ENCODE results near the gene MT2A. TPM values are rescaled to one million over a fixed set of nuclear protein-coding genes. Genes with fewer than 3 reads are reported as not detected.

Gene MT2A
- total RNA-seq (2022; extraction: Qiagen RNA extraction), result 1,747 to 3,145 TPM (median 2,510 TPM) in 5 replicates

GRCh38 chr16:56608043-56608875 lies at the start of gene MT2A:
Gene MT2A (plus strand): TSS chr16:56608584. CDS start chr16:56608656, 72 bp downstream.

GRCh38 chr16:56564793-56565477 lies 43.4 kb upstream of the MT2A start, which contains the start of gene MT4:
Gene MT4 (plus strand): TSS chr16:56565073. CDS start chr16:56565129, 56 bp downstream.

DNA sequence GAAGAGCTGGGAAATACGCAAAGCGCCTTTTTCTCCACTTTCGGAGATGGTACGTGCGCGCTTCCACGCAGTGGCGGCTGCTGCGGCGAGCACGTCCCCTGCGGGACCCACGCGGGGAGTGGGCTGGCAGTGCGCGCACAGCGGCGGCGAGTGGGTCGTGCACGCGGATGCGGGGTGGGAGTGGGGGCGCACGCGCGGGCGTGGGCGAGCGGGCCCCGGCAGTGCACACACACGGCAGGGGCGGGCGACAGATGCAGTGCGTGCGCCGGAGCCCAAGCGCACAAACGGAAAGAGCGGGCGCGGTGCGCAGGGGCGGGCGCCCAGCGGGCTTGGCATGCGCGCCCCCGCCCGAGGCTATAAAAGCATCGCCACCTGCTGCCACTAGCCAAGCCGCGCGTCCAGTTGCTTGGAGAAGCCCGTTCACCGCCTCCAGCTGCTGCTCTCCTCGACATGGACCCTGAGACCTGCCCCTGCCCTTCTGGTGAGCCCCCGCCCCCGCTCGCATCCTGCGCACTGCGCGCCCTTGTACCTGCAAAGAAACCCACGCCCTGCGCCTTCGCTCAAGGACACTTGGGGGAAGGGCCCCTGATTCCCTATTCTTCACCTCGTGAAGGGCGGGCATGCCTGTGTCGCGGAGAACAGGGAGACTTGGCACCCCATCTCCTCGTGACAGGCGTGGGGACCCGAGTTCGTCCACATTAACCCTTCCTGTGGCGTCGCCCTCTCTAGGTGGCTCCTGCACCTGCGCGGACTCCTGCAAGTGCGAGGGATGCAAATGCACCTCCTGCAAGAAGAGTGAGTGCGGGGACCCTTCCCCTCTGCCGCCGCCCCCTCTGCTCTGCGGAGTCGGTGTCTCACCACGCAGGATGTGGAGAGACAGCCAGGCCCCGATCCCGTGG lies 19.0 kb upstream of the MT2A start, which contains the start of gene MT3:
TSS of gene MT3 (plus strand) at position 388 of the 899 bp plus-strand sequence. CDS start at position 451, 63 bp downstream.

GRCh38 chr16:56625140-56625942 lies 17.0 kb downstream of the MT2A start, which contains the start of gene MT1E:
Gene MT1E (plus strand): TSS chr16:56625781. CDS start chr16:56625852, 71 bp downstream.

GRCh38 chr16:56632156-56632847 lies 23.9 kb downstream of the MT2A start, which contains the start of gene MT1M:
Gene MT1M (plus strand): TSS chr16:56632659. CDS start chr16:56632732, 73 bp downstream.

GRCh38 chr16:56637814-56638750 lies 29.7 kb downstream of the MT2A start, which contains the start of gene MT1A:
Gene MT1A (plus strand): TSS chr16:56638666. CDS start chr16:56638739, 73 bp downstream.

GRCh38 chr16:56651586-56651985 lies 43.2 kb downstream of the MT2A start, which contains the start of gene MT1B:
Gene MT1B (plus strand): TSS chr16:56651886. CDS start chr16:56651954, 68 bp downstream.

GRCh38 chr16:56657555-56658326 lies 49.4 kb downstream of the MT2A start, which contains the start of gene MT1F:
Gene MT1F (plus strand): TSS chr16:56657959. CDS start chr16:56658059, 100 bp downstream.

Other genes starting within 250 kb of the MT2A start
- 59.0 to 73.2 TPM (median 68.4 TPM) in 5 replicates for gene AMFR, start 183.0 kb upstream of the MT2A start, total RNA-seq (2022; extraction: Qiagen RNA extraction)
- 104 to 118 TPM (median 113 TPM) in 5 replicates for gene NUDT21, start 157.3 kb upstream of the MT2A start, total RNA-seq (2022; extraction: Qiagen RNA extraction)
- 70.9 to 127 TPM (median 82.1 TPM) in 5 replicates for gene OGFOD1, start 157.0 kb upstream of the MT2A start, total RNA-seq (2022; extraction: Qiagen RNA extraction)
- gene BBS2, start 88.6 kb upstream of the MT2A start, total RNA-seq (2022; extraction: Qiagen RNA extraction), result 19.6 to 30.5 TPM (median 22.5 TPM) in 5 replicates
- not detected in 5 replicates for gene MT4, start 43.5 kb upstream of the MT2A start, total RNA-seq (2022; extraction: Qiagen RNA extraction)
- gene MT3, start 19.1 kb upstream of the MT2A start, total RNA-seq (2022; extraction: Qiagen RNA extraction), result 0.58 to 0.88 TPM (median 0.67 TPM) in 5 replicates
- gene MT1E, start 17.2 kb downstream of the MT2A start, total RNA-seq (2022; extraction: Qiagen RNA extraction), result 0.13 to 0.17 TPM in 2 of 5 replicates, not detected in the others
- gene MT1M, start 24.1 kb downstream of the MT2A start, total RNA-seq (2022; extraction: Qiagen RNA extraction), result 0.32 TPM in 1 of 5 replicates, not detected in the others
- 22.0 to 34.8 TPM (median 26.9 TPM) in 5 replicates for gene MT1A, start 30.1 kb downstream of the MT2A start, total RNA-seq (2022; extraction: Qiagen RNA extraction)
- gene MT1B, start 43.3 kb downstream of the MT2A start, total RNA-seq (2022; extraction: Qiagen RNA extraction), result 0.53 to 0.73 TPM (median 0.66 TPM) in 3 of 5 replicates, not detected in the others
- 17.7 to 28.2 TPM (median 18.4 TPM) in 5 replicates for gene MT1F, start 49.4 kb downstream of the MT2A start, total RNA-seq (2022; extraction: Qiagen RNA extraction)
- gene MT1G, start 59.5 kb downstream of the MT2A start, total RNA-seq (2022; extraction: Qiagen RNA extraction), result not detected in 5 replicates
- gene MT1H, start 61.2 kb downstream of the MT2A start, total RNA-seq (2022; extraction: Qiagen RNA extraction), result not detected in 5 replicates
- 557 to 892 TPM (median 709 TPM) in 5 replicates for gene MT1X, start 73.9 kb downstream of the MT2A start, total RNA-seq (2022; extraction: Qiagen RNA extraction)
- 93.5 to 107 TPM (median 99.5 TPM) in 5 replicates for gene NUP93, start 121.5 kb downstream of the MT2A start, total RNA-seq (2022; extraction: Qiagen RNA extraction)

Measured in A549 treated with Hydrocortisone at 1 μM for 4 hours (cell line).